ENCODE data around the gene LARGE1.

DNA sequence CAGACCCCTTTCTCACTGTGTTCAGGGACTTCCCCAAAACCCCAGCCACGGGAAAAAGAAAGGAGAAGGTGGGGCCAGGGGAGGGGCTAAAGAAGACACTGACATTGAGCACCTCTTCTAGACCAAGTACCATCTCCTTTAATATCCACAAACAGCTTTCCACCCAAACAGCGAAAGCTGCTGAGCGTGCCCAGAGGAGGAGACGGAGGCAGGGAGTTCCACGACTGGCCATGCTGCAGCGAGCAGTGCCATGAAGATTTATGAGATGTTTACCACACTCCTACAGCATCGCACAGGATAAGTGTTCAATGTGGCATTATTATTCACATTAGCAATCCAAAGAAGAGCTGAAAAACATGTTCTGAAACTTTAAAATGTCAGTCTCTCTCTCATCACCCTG is 127.4 kb downstream of the LARGE1 start:
- TF ChIP-seq, protein P1, sequence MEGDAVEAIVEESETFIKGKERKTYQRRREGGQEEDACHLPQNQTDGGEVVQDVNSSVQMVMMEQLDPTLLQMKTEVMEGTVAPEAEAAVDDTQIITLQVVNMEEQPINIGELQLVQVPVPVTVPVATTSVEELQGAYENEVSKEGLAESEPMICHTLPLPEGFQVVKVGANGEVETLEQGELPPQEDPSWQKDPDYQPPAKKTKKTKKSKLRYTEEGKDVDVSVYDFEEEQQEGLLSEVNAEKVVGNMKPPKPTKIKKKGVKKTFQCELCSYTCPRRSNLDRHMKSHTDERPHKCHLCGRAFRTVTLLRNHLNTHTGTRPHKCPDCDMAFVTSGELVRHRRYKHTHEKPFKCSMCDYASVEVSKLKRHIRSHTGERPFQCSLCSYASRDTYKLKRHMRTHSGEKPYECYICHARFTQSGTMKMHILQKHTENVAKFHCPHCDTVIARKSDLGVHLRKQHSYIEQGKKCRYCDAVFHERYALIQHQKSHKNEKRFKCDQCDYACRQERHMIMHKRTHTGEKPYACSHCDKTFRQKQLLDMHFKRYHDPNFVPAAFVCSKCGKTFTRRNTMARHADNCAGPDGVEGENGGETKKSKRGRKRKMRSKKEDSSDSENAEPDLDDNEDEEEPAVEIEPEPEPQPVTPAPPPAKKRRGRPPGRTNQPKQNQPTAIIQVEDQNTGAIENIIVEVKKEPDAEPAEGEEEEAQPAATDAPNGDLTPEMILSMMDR (IDR thresholded peaks at IDR 0.05), result no peak
- no peak for TF ChIP-seq POLR2AphosphoS5 (IDR thresholded peaks at IDR 0.05; ENCODE audit: low read depth, low read length)
- TF ChIP-seq, protein P2, sequence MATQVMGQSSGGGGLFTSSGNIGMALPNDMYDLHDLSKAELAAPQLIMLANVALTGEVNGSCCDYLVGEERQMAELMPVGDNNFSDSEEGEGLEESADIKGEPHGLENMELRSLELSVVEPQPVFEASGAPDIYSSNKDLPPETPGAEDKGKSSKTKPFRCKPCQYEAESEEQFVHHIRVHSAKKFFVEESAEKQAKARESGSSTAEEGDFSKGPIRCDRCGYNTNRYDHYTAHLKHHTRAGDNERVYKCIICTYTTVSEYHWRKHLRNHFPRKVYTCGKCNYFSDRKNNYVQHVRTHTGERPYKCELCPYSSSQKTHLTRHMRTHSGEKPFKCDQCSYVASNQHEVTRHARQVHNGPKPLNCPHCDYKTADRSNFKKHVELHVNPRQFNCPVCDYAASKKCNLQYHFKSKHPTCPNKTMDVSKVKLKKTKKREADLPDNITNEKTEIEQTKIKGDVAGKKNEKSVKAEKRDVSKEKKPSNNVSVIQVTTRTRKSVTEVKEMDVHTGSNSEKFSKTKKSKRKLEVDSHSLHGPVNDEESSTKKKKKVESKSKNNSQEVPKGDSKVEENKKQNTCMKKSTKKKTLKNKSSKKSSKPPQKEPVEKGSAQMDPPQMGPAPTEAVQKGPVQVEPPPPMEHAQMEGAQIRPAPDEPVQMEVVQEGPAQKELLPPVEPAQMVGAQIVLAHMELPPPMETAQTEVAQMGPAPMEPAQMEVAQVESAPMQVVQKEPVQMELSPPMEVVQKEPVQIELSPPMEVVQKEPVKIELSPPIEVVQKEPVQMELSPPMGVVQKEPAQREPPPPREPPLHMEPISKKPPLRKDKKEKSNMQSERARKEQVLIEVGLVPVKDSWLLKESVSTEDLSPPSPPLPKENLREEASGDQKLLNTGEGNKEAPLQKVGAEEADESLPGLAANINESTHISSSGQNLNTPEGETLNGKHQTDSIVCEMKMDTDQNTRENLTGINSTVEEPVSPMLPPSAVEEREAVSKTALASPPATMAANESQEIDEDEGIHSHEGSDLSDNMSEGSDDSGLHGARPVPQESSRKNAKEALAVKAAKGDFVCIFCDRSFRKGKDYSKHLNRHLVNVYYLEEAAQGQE (IDR thresholded peaks at IDR 0.05; ENCODE audit: insufficient read depth in 1 of 2, low read depth in 2 of 2, low read length in 1 of 2), result no peak
- TF ChIP-seq TCF7L2 (IDR thresholded peaks at IDR 0.05; ENCODE audit: low read depth, low read length), result no peak
- TF ChIP-seq SIN3A (IDR thresholded peaks at IDR 0.05; ENCODE audit: borderline replicate concordance, insufficient read depth, low read depth, low read length), result no peak

Data from Panc1 (cell line).